HG03460 (cell line): ENCODE results near the gene ACTRT2.

Experiments used
- ATAC-seq: cut with Tn5 transposase; IDR thresholded peaks from one replicate; pipeline ENCODE4 v1.9.1; 2021; ENCODE audit not compliant: unreplicated experiment

The ACTRT2 gene

GRCh38 chr1:3029991-3030662 is 8.9 kb downstream of the ACTRT2 start:
- no peak for ATAC-seq

- ATAC-seq: no peak
These were observed 9.6 kb downstream of the ACTRT2 start for GRCh38 chr1:3030663-3031381.

GRCh38 chr1:3031401-3032221 is 10.3 kb downstream of the ACTRT2 start:
- ATAC-seq: no peak

GRCh38 chr1:3032371-3033039 is 11.2 kb downstream of the ACTRT2 start:
- ATAC-seq: no peak

- ATAC-seq: no peak
These were observed 11.9 kb downstream of the ACTRT2 start for GRCh38 chr1:3033040-3033789.

DNA sequence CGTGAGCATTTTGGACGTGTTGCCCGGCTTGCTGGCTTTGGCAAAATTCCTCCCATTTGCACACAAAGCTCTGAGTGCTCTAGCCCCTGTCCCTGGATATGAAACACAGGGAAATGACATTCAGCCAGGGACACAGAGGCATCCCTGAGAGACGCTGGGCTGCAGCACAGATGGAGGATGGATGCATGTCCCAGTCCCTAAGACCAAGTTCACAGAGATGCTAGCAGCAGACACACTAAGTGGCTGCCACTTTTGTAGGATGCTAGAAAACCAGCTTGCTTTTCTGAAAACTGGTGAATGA is 12.5 kb downstream of the ACTRT2 start:
- no peak for ATAC-seq

GRCh38 chr1:3034162-3034561 is 12.9 kb downstream of the ACTRT2 start:
- ATAC-seq: no peak

- no peak for ATAC-seq
These were observed 13.7 kb downstream of the ACTRT2 start for GRCh38 chr1:3034728-3035562.

DNA sequence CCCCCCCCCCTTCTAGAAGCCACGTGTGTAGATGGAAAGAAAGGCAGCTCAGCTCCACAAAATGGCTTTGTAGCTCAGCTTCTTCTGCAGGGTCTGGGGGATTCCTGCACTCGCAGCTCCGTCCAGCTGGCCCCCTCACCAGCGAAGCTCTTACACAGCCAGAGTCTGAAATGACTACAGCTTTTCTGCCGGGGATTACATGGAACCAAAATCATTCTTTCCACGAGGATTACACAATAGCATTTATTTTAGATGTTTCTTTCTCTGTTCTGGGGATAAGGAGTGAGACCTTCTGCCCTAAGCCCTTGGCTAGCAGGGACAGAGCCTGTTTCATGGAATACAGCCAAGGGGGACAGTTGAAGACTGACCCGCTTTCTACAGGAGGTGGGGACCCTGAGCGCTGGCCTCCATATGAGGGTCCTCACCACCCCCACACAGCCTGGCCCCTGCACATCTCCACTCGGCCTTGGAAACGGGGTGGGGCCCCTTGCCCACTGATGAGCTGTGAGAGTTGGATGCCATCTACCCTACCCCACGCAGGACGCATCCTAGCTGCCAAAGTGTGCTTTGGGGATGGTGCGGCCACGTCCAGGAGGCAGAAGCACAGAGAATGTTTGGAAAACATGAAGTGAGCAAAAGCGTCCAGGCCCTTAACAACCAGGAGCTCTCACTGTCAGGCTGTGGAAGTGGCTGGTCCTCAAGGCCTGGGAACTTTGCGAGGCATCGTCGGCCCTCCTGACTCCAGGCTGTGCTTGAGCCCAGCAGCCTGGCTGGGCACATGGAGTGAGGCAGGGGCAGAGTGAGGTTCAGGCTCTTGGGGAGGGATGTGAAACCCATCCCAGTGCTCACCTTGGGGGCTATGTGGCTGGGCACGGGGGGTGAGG is 14.5 kb downstream of the ACTRT2 start:
- no peak for ATAC-seq

DNA sequence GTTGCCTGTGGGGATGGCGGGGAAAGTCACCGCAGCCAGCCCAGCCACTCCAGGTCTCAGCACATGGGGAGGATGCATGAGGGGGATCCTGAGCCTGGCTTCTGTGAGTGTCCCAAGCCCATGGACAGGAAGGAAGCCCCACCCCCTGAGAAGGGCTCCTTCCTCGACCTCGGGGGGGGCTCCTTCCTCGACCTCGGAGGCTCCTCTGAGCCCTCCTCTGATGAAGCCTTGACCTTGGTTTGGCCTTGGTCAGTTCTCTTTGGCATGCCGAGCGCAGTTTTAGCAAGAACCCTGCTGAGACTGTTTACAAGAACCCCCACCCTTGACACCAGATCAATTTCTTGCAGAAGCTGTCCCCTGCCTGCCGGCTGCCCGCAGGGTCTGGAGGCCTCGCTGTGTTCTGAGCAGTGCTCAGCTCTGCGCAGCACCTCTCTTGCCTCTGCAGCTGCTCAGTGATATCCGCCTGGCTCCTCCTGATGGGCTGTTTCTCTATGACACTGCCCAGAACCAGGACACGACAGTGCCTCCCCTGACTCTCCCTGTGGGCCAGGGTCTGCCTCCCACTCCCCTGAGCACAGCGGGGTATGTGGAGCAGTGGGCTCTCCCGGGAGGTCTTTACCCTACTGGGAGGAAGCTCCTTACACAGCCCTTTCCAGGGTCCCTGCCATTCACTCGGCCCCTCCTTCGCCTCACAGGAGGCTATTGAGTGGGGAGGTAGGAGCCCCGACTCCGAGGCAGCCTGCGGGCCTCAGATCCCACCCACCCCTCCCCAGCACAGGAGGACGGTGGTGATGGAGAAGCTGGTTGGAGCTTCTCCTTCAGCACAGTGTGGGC is 15.4 kb downstream of the ACTRT2 start:
- no peak for ATAC-seq

- ATAC-seq: no peak
These were observed 16.2 kb downstream of the ACTRT2 start for GRCh38 chr1:3037281-3038040.

- ATAC-seq: no peak
These were observed 16.9 kb downstream of the ACTRT2 start for GRCh38 chr1:3038113-3038551.

GRCh38 chr1:3038571-3039181 is 17.4 kb downstream of the ACTRT2 start:
- ATAC-seq: no peak

- ATAC-seq: no peak
These were observed 18.7 kb downstream of the ACTRT2 start for GRCh38 chr1:3040004-3040403.

- ATAC-seq: no peak
These were observed 21.2 kb downstream of the ACTRT2 start for GRCh38 chr1:3042481-3042880.

- no peak for ATAC-seq
These were observed 27.9 kb downstream of the ACTRT2 start for GRCh38 chr1:3049164-3049563.

- no peak for ATAC-seq
These were observed 28.6 kb downstream of the ACTRT2 start for GRCh38 chr1:3049905-3050304.
